Amniotic epithelial cell (primary cell): ENCODE data around the gene GALNT7.

Experiments
- DNase-seq: peaks from one replicate; pipeline ENCODE4 v3.0.0-alpha.2; 2010; ENCODE audit warnings: low read depth

Gene GALNT7

GRCh38 chr4:173264684-173265185 lies 96.1 kb downstream of the GALNT7 start:
- DNase-seq: peak; percentile 40

- DNase-seq: no peak
These were observed 97.1 kb downstream of the GALNT7 start for GRCh38 chr4:173265751-173266150.

- no peak for DNase-seq
These were observed 99.1 kb downstream of the GALNT7 start for GRCh38 chr4:173267711-173268110.

- no peak for DNase-seq
These were observed 100.7 kb downstream of the GALNT7 start for GRCh38 chr4:173269280-173269679.

GRCh38 chr4:173270312-173271027 lies 101.9 kb downstream of the GALNT7 start:
- peak; percentile 89 for DNase-seq

GRCh38 chr4:173272314-173272713 lies 103.7 kb downstream of the GALNT7 start:
- peak; percentile 19 for DNase-seq

GRCh38 chr4:173272996-173273395 lies 104.4 kb downstream of the GALNT7 start:
- DNase-seq: peak; percentile 69

- no peak for DNase-seq
These were observed 105.3 kb downstream of the GALNT7 start for GRCh38 chr4:173273941-173274340.

GRCh38 chr4:173274744-173275143 lies 106.1 kb downstream of the GALNT7 start:
- DNase-seq: no peak

- no peak for DNase-seq
These were observed 106.5 kb downstream of the GALNT7 start for GRCh38 chr4:173275150-173275549.

- no peak for DNase-seq
These were observed 108.7 kb downstream of the GALNT7 start for GRCh38 chr4:173277340-173277739.

- no peak for DNase-seq
These were observed 112.4 kb downstream of the GALNT7 start for GRCh38 chr4:173280998-173281397.

GRCh38 chr4:173281406-173282255 lies 113.0 kb downstream of the GALNT7 start:
- DNase-seq: peak; percentile 26

- no peak for DNase-seq
These were observed 113.6 kb downstream of the GALNT7 start for GRCh38 chr4:173282256-173282562.

- DNase-seq: no peak
These were observed 114.0 kb downstream of the GALNT7 start for GRCh38 chr4:173282626-173283025.

- no peak for DNase-seq
These were observed 115.9 kb downstream of the GALNT7 start for GRCh38 chr4:173284463-173284862.

- no peak for DNase-seq
These were observed 118.9 kb downstream of the GALNT7 start for GRCh38 chr4:173287486-173287885.

GRCh38 chr4:173288296-173288695 lies 119.7 kb downstream of the GALNT7 start:
- peak; percentile 75 for DNase-seq

- DNase-seq: peak; percentile 36
These were observed 120.2 kb downstream of the GALNT7 start for GRCh38 chr4:173288698-173289352.

GRCh38 chr4:173289353-173289727 lies 120.7 kb downstream of the GALNT7 start:
- peak; percentile 80 for DNase-seq

GRCh38 chr4:173291899-173292298 lies 123.3 kb downstream of the GALNT7 start:
- DNase-seq: no peak

GRCh38 chr4:173293663-173294062 lies 125.1 kb downstream of the GALNT7 start:
- no peak for DNase-seq

- DNase-seq: no peak
These were observed 125.8 kb downstream of the GALNT7 start for GRCh38 chr4:173294444-173294843.
